Activated CD8-positive, alpha-beta memory T cell treated with anti-CD3 and anti-CD28 coated beads, Interleukin-2, amount 50 U/mL, for 48 hours (primary cell): ENCODE measurements around the gene BSND.

Source experiments
- DNase-seq: peaks from one replicate; pipeline ENCODE4 v3.0.0-alpha.2; 2020

BSND gene

DNA sequence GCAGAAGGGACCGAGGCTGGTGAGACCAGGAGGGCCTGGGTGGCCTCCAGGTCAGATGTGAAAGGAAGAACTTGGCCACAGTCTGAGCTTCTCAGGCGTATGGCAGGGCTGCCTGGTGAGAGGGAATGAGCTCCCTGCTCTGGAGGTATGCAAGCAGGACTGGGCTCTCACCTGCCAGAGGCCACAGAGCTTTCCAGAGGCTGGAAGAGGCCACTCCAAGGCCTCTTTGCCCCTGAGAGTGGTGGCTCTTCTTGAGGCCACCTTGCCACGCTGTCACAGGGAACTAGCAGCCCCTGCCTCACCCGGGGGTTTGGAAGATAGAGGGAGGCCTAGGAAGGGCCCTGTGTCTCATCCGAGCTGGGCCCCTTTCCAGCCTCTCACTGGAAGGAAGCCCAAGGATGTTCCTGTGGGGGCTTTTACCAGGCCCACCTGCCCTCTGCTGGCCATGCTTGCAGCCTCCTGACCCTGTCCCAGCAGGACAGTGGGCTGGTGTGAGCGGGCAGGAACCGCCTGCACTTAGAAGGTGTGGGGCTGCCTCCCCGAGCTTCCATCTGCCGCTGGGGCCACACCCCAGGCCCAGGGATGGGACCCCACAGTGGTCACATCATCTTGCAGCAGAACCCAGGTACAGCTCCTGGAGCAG is 50.7 kb downstream of the BSND start:
- DNase-seq, result no peak

DNA sequence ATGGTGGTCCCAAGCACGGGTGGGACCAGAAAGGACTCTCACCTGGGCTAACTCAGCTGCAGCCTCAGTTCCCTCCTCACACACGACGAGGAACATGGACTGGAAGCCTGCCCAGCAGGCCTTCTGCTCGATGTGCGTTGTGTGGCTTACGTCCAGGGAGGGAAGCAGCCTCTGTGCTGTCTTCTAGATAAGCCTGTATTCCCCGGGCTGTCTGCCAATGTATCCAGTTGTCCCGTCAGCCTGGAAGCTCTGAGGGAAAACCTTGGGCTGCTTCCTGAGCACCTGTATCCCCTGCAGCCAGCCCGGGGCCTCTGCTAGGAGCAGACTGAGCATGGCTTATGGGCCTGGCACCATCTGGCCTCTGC is 51.2 kb downstream of the BSND start:
- no peak for DNase-seq

DNA sequence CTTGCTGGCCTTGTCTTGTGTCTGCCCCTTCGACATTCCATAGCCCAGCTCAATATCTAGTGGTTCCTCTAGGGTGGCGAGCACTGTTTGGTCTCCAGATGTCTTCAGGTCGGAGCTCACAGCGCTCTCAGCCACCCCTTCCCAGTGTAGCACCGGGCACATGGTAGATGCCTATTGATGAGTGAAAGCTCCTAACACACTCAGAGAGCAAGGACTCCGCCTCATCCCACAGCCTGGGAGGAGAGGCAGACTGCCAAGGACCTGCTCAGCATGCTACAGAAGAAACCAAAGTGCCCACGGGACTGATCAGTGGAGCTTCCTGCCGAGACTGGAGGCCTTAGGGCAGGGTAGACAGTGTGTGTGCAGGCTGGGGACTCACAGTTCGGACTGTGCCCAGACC is 51.5 kb downstream of the BSND start:
- no peak for DNase-seq

DNA sequence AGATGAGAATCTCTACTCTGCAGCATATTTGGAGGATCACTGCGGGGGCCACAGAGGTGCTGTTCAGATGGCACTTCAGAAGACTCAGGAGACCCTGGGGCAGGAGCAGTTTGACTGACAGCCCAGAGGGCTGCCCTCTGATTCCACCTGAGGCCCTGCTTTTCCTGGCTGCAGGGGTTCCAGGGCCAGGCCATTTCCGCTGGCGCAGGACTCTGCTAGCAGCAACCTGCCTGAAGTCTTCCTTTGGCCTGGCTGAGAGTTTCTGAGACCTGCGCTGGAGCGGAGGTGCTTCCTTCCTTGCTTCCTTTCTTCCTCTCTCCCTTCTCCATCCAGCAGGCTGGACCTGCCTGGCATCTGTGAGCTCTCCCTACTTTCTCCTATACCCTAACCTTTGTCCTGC is 52.4 kb downstream of the BSND start:
- DNase-seq, result no peak

DNA sequence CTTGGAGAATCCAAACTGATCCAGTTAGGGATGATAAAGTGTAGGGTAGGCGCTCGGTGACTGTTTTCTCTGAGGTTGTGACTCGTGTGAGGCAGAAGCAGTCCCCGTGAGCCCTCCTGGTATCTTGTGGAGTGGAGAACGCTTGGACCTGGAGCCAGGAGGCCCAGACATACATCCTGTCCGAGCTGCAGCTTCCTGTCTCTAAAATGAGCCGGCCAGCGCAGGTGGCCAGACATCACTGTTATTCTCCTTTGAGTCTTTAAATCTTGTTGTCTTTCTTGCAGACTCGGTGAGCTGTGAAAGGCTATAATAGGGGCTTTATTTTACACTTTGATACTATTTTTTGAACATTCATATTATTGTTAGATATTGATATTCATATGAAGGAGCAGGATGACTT is 52.9 kb downstream of the BSND start:
- no peak for DNase-seq

DNA sequence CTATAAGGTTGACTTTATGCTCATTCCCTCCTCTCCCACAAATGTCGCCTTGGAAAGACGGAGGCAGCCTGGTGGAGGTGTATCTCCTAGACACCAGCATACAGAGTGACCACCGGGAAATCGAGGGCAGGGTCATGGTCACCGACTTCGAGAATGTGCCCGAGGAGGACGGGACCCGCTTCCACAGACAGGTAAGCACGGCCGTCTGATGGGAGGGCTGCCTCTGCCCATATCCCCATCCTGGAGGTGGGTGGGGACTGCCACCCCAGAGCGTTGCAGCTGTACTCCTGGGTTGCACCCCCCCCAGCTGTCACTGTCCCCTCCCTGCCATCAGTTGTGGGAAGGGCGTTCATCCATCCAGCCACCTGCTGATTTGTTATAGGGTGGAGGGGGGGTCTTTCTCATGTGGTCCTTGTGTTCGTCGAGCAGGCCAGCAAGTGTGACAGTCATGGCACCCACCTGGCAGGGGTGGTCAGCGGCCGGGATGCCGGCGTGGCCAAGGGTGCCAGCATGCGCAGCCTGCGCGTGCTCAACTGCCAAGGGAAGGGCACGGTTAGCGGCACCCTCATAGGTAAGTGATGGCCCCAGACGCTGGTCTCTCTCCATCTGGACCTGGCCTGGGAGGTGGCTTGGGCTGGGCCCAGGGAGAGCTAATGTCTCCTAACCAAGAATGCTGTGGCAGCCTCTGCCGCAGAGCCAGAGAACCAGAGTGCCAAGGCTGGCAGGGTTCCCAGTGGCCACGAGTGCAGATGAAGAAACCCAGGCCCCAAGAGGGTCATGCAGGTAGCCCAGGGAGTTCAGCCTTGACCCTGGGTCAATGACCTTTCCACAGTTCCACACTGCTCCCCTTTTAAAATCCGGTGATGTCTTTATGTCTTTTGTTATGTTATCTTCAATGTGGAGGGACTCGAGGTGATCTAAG is 53.7 kb downstream of the BSND start:
- no peak for DNase-seq

DNA sequence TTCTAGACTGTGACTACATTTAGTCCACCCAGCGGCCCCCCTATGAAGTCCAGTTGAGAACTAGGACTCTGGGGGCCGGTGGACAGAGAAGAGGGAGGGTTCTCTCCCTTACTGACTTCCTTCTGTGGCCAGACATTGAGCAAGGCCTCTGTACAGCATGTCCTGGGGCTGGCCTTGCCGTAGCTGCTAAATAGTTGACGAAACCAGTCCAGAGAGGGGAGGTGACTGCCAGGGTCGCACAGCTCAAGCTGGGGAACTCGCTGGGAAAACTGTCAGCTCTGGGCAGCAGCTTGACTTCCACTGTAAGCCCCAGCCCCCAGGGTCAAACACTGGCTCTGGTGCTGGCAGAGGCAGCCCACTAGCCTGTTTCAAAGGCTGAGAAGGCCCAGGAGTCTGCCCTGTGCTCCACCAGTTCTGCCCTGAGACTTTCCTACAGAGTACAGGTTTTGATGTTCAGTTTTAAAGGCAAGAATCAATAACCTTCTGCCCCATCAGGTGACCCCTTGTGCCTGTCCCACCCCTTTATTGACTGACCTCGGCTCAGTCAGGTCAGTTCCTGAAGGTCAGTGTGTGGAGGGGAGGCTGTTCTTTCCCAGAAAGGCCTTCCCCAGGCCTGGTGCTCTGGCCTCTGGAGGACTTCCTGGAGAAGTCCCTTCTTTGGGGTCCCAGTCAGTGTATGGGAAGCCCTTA is 54.7 kb downstream of the BSND start:
- no peak for DNase-seq

DNA sequence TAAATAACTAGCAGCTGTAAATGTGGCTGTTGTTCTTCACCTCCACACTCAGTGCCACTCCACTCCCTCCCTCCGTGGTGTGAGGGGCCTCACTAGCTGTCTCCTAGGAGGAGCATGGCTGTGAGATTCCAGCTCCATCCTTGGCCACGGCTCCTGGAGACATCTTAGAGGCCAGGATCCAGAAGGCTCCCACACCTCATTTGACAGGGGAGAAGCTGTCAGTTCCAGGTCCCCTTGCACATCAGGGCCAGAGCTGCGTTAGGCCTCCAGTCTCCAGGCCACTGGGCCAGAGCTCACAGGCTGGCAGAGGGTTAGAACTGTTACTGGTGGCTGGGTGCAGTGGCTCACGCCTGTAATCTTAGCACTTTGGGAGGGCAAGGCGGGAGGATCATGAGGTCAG is 55.7 kb downstream of the BSND start:
- DNase-seq, result no peak

DNA sequence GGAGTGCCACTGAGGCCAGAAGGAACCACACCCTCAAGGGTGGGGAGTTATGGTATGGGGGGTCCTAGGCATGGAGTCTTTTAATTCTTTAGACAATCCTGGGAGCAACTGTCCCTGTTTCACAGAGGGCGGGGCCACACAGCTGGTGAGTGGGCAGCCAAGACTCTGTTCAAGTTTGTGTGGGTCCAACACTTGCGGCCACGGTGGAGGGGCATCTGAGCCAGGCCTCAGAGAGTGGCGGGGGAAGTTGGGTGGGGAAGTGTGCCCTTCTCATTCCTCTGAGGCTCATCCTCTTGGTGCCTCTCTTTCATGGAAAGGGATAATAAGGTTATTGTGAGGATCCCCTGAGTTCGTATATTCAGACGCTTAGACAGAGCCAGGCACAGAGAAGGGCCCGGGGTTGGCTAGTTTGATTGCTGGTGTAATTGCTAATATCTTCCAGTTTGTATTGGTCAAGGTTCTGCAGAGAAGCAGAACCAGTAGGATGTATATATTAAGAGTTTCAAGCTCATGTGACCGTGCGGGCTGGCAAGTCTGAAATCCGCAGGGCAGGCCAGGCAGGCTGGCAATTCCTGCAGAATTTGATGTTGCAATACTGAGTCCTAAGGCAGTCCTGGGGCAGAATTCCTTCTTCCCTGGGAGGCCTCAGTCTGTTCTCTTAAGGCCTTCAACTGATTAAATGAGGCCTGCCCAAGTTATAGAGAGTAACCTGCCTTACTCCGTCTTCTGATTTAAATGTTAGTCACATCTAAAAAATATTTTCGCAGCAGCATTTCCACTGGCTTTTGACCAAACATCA is 56.5 kb downstream of the BSND start:
- DNase-seq, result no peak

DNA sequence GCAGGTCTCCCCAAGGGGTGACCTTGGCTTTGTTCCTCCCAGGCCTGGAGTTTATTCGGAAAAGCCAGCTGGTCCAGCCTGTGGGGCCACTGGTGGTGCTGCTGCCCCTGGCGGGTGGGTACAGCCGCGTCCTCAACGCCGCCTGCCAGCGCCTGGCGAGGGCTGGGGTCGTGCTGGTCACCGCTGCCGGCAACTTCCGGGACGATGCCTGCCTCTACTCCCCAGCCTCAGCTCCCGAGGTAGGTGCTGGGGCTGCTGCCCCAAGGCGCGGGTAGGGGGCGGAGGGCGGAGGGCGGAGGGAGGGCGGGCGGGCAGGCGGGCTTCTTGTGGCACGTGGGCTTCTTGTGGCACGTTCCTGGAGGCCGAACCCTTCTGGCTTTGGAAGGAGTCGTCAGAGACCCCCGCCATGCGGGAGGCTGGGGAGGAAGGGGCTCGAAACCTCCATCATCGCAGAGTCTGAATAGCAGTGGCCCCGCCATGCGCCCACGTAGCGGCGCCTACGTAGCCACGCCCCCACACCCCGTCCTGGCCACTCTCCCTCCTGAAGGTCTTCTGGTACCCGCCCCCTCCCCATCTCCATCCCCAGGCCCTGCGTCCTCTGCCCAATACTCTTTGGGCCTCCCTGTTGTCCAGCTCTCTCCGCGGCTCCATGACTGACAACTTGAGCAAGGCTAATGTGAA is 57.4 kb downstream of the BSND start:
- peak; percentile 44 for DNase-seq

DNA sequence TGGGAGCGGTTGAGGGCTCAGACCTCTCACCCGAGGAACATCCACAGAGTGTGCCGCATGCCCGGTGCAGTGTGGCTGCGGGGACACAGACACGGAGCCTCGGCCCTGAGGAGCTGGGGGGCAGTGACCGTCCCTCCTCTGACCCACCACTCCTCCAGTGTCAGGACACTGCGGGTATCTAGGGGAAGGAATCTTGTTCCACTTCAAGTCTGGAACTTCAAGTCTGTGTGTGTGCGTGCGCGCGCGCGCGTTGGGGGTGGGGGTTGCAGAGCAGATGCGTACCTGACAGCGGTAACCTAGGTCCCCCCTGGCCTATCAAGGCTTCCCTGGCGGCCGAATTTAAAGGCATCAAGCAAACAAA is 57.9 kb downstream of the BSND start:
- DNase-seq, result peak; percentile 34

DNA sequence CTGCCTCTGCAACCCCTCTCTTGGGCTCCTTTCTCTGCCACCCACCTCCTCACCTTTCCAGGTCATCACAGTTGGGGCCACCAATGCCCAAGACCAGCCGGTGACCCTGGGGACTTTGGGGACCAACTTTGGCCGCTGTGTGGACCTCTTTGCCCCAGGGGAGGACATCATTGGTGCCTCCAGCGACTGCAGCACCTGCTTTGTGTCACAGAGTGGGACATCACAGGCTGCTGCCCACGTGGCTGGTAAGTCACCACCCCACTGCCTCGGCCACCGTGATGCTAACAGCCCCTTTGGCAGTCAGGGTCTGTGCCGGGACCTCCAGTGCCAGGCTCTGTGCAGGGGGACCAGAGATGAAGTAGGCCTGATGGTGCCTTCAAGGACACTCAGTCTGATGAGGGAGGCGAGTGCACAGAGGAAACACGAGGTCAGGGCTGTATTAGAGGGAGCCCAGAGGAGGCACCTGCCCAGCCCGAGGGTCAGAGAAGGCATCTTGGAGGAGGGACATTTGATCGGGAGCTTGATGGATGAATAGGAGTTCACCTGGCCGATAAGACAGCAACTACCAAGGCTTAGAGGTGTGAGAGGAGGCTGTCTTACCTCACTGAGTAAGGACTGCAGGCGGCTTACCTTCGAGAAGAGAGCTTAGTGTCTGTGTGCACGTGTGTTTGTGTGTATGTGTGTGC is 58.7 kb downstream of the BSND start:
- peak; percentile 36 for DNase-seq

DNA sequence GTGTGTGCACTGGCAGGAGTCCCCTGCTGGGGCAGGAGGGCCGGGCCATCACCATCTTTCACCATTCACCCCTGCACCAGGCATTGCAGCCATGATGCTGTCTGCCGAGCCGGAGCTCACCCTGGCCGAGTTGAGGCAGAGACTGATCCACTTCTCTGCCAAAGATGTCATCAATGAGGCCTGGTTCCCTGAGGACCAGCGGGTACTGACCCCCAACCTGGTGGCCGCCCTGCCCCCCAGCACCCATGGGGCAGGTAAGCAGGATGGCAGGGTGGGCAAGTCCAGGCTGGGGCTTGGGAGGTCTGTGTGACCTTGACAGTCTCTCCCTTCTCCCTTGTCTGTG is 59.2 kb downstream of the BSND start:
- peak; percentile 34 for DNase-seq

DNA sequence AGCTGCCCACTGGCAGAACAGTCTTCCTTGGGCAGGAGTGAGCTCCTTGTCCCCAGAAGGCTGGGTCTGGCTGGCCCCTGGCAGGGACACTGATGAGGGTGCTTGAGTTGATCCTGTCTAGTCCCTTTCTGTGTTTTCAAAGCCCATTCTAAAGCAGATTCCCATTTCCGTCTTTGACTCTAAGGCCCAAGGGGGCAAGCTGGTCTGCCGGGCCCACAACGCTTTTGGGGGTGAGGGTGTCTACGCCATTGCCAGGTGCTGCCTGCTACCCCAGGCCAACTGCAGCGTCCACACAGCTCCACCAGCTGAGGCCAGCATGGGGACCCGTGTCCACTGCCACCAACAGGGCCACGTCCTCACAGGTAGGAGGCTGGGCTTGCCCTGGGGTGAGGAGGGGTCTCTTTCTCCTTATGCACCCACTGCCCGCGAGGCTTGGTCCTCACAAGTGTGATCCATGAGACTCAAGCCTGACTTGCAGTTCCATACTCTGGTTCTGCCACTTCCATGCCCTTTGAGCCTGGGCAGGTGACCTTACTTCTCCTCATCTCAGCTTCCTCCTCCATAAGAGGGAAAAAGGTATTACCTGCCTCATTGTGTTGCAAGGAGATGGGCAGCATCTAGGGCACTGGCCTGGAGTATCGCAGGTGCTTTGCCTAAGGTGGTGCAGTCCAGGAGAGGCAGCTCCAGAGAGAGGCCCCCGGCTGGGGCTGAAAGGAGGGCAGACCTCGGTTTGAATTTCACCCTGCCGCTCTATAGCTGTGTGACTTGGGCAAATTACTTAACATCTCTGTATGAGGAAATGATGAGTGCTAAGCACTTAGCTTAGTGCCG is 60.8 kb downstream of the BSND start:
- DNase-seq, result peak; percentile 47

DNA sequence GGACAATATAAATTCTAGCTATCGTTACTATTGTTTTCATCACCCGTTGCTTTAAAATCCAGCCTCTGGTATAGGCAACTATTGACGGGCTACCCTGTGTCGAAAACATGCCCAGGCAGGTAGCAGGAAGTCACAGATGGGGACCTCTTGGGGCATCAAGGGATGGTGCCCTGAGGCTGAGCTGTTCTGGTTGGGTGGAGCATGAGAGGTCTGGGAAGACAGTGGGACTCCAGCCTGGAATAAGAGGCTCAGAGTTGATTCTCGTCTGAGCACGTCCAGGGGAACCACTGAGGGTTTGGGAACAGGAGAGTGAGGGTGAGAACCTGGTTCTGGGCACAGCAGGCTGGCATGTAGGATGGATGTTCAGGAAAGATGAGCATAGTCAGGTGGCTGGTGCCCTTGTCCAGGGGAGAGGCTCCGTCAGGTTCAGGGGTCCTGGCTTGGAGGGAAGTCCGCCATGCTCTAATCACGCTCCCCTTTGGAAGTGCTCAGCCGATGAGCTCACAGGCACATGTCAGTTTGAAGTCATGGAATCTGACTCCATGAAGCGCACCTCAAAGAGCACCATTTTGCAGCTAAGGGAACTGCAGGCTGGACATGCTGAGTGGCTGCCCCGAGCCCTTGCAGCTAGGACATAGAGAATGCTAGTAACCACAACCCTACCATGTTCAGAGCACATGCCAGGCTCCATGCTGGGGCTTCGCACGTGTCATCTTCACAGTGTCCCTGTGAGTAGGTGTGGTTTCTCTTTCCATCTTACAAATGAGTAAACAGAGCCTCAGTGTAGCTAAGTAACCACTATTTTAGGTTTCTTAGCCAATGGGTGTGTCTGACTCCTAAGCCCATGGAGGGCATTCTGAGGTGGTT is 61.6 kb downstream of the BSND start:
- peak; percentile 61 for DNase-seq

DNA sequence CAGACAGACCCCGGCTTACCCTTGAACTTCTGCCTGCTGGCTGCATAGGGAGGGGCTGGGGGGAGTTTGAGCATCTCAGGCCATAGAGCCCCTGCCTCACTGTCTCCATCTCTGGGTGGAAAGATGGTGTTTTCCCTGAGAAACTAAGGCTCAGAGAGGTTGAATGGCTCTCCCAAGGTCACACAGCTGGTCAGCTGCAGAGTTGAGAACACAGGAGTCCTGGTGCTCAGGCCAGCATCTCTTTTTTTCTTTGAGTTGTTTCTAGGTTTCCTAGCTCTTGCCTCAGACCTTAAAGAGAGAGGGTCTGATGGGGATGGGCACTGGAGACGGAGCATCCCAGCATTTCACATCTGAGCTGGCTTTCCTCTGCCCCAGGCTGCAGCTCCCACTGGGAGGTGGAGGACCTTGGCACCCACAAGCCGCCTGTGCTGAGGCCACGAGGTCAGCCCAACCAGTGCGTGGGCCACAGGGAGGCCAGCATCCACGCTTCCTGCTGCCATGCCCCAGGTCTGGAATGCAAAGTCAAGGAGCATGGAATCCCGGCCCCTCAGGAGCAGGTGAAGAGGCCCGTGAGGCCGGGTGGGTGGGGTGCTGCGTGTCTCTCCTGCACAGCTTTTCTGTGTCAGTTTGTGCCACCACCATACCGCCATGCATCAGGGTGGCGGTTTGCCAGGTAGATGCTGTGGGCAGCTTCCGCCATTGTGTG is 62.4 kb downstream of the BSND start:
- no peak for DNase-seq
